ENCODE measurements around the gene LYRM4.

The LYRM4 gene

DNA sequence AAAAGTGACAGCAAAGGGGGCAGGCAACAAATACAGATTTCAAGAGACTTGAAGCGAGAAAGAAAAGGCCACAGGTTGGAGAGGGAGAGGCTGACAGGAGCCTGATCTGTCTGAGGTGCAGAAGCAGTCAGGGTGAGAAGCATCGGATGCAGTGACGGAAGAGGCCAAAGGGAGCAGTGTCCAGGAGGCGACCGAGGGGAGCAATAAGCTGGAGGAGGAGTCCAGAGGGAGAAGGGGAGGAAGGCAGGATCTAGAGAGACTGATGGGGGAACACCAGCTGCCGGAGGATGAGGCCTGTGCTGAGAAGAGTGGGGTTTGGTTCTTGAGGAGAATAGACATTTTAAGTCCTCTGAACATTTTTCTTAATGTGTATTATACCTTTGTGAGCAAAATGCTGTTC, 24.3 kb upstream of the LYRM4 start:
- DNase-seq (ENCODE audit: low read depth), result no peak
- no peak overlapping the region for H3K4me3 ChIP-seq (ENCODE audit: low read depth, low read length)

DNA sequence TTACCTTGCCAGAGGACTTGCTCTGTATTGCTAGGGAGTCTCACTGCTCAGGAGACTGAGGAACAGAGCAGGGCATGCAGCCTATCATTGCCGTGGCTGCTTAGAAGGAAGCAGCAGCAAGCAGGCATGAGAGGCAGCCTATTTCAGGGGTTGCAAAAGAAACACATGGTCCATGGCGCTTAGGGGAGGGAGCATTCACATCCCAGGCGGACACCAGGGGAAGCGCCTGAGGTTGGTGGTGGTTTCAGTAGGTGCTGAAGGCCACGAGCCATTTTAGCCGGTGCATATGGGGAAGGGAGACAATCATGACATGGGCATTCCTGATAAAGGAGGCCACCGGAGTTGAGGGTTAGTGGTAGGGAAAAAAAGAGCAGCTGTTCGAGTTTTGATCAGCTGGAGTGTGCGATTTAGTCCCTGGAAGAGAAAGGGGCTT, 21.5 kb upstream of the LYRM4 start:
- H3K4me3 ChIP-seq (ENCODE audit: low read depth, low read length), result no peak overlapping the region
- no peak for DNase-seq (ENCODE audit: low read depth)

DNA sequence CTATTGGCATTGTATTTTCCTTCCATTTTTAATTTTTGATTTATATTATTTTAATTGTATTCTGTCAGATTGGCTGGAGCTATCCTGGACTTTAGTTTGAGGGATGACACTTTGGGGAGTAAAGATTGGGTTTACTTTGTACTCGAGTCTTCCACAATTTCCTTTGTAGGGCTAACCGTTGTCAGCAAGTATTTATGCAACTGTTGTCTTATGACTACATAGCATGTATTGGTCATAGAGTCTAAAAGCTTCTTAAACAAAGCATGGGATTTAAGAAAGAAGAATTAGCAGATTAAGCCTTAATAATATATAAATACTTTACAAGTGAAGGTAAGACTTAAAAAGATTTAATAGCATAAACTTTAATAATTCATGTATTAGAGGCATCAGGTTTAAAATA, 20.2 kb upstream of the LYRM4 start:
- no peak for DNase-seq (ENCODE audit: low read depth)

DNA sequence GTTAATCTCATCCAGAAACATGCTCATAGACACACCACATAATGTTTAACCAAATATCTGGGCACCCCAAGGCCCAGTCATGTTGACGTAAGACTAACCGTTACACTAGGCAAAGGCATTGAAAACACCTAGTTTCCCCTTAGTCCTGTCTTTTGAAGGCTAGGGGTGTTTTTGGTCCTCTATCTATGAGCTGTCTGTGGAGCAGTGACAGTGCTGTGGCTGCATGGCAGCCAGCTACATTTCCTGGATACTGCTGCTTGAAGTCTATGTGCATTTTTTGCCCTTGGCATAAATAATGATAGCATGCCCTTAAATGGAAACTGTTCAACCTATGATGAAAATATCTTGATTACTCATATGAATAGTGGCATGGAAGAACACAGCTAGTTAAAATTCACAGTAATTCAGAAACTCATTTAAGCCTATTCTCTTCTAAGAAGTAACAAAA, 19.2 kb upstream of the LYRM4 start:
- DNase-seq (ENCODE audit: low read depth), result no peak
- no peak overlapping the region for H3K4me3 ChIP-seq (ENCODE audit: low read depth, low read length)

More for the DNA sequence above, 20.2 kb upstream of the LYRM4 start:
- H3K4me3 ChIP-seq (ENCODE audit: low read depth, low read length), result no peak overlapping the region

DNA sequence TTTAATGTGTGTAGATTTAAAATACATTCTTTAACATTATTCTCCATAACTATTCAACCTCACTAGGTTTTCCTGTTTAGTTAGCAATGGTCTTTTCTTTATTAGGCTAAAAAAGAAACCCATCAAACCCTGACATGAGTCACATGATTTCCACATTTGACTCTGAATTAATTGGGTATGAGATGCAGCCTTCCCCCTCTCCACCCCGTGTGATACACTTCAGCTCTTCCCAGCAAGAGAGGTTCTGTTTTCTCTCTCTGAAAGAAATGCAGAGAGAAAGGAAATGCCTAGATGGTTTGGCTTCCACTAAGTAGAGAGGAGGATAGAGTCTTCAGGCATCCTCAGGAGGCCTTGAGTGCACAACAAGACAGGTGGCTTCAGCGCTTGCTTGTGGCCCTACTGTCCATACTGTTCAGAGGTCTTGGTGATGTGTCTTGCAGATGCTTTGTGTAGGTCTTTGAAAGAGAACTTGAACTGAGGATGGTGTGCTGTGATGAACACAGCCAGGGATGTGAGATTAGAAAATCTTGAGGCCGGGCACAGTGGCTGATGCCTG, 17.9 kb upstream of the LYRM4 start:
- no peak overlapping the region for H3K4me3 ChIP-seq (ENCODE audit: low read depth, low read length)
- no peak for DNase-seq (ENCODE audit: low read depth)

DNA sequence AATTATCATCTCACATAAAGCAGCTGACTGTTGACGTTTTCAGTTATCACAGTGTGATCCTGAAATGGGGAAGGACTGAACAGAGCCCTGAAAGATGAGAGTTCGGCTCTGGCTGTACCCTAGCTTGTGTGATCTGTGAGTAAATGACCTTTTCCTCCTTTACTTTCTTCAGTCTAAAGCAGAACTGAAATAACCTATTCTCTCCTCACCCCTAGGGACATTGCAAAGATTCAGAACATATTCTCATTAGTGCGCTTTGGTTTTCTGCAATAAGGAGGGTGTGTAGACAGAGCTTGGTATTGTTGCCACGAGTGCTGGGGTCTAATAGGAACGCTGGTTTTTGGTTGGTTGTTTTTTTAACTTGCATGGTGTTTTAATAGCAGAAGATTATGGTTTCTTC, 17.3 kb upstream of the LYRM4 start:
- DNase-seq (ENCODE audit: low read depth), result no peak
- H3K4me3 ChIP-seq (ENCODE audit: low read depth, low read length), result no peak overlapping the region

DNA sequence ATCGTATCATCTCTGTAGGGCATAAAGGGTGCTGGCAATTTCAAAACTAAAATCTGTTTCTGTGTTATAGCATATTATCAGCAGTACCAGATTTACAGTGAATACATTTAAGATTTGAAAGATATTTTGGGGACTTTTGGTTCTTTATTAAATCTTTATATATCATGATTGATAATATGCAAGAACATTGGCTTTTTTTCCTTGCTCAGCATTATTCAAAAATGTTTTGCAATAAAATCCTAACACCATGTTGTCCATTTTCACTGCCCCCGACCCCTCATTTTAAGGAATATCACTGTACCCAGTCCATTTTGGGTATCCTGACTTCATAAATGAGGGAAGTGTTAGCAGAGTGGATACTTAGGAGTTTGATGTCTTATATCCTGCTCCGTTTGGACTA, 16.8 kb upstream of the LYRM4 start:
- no peak for DNase-seq (ENCODE audit: low read depth)
- H3K4me3 ChIP-seq (ENCODE audit: low read depth, low read length), result no peak overlapping the region

DNA sequence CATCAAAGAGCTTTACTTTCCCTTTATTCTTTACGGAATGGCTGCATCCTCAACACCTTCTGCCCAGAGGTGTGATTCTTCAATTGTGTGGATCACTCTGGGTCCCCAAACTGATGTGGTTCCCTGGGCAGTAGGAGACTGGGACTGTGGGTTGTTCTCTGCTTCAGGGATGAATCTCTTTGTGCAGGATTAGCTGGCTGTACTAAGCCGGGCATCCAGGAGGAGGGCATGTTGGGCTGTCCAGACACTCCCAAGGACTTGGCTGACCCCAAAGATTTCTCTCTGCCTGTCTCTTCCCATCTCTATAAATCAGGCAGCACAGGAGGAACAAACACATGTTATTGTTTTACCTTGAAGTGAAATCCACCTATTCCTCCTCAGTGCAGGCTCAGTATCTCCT, 15.8 kb upstream of the LYRM4 start:
- no peak overlapping the region for H3K4me3 ChIP-seq (ENCODE audit: low read depth, low read length)
- no peak for DNase-seq (ENCODE audit: low read depth)

DNA sequence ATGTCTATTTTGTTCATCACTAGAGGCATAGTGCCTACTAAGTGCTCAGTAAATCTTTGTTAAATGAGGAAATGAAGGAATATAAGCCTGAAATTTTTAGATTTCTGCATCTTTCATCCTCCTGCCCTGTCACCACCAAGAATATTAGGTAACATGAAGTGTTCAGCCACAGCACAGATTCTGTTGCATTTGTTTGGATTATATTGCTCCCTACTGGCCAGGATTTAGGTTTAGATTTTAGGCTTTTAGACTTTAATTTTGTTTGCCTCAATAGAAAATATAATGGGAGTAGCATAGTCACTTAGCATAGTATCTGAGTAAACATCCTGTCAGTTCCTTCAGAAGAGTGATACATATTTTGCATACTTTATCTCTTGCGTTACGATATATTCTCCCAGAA, 14.7 kb upstream of the LYRM4 start:
- no peak for DNase-seq (ENCODE audit: low read depth)

DNA sequence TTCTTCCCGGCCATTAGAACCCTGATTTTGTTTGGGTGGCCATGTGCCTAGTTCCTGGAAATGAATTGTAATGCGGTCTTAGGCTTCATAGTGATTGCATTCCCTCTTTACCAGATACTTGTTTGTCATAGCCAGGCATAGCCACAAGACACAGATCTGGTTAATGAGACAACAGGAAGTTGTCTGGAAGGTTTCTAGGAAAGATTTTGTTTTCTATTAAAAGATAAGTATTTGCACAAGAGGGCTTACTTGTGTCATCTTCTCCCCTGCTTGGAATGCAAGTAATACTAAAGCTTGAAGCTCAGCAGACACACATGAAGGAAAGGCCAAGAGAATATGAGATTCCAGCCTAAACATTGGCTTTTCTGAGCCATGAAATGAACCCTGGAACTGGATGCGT, 13.5 kb upstream of the LYRM4 start:
- DNase-seq (ENCODE audit: low read depth), result no peak
- H3K4me3 ChIP-seq (ENCODE audit: low read depth, low read length), result no peak overlapping the region

More for the DNA sequence above, 14.7 kb upstream of the LYRM4 start:
- no peak overlapping the region for H3K4me3 ChIP-seq (ENCODE audit: low read depth, low read length)

DNA sequence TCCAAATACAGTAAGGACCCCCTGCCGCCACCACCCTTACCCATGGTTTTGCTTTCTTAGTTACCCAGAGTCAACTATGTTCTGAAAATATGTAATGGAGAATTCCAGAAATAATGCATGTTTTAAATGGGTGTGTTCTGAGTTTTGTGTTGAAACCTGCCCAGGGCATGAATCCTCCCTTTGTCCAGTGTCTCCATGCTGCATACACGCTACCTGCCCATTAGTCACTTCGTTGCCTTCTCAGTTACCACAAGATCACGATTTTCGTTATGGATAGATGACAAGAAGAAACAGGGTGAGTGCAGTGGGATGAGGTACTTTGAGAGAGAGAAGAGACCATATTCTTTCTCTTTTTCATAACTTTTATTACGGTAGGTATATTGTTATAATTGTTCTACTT, 11.2 kb upstream of the LYRM4 start:
- no peak for DNase-seq (ENCODE audit: low read depth)
- H3K4me3 ChIP-seq (ENCODE audit: low read depth, low read length), result no peak overlapping the region

DNA sequence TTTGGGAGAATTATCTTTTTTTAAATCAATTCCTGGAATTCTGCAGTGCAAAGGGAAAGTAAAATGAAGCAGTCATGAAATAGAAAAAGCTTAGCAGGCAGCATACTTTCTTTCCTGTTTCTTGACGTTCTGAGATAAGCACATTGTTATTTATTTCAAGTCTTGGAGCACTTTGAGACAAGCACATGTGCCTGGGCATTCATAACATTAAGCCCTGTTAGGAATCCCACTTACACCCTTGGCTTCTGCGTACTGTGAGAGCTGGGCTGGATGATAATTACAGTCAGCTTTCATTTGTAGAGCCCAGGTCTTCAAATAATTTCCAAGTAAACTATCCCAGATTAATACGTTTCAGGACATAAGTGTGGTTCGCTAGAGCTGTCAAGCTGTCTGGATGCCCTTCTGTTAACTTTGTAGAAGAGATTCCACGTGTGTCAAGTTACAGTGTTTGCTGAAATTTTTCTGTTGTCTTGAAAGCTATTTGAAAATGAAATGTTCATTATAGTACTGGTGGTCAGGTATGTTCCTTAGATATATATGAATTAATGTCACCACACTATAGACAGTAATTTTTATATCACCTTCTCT, 9.4 kb upstream of the LYRM4 start:
- no peak for DNase-seq (ENCODE audit: low read depth)

DNA sequence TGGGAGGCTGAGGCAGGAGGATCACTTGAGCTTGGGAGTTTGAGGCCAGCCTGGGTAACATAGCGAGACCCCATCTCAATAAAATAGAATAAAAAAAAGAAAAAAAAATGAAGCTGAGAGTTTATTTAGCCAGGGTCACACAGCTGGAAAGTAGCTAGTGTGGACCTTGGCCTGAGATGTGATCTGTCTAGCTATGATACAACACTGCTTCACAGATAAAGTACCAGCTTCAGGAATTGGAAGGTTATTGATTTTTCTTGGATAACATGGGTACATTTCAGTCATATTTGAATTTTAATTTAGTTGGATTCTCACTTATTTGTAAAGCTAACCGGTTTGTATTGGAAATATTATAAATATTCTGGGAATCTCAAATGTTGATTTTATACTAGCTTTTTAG, 5.7 kb upstream of the LYRM4 start:
- DNase-seq (ENCODE audit: low read depth), result no peak
- no peak overlapping the region for H3K4me3 ChIP-seq (ENCODE audit: low read depth, low read length)

More for the DNA sequence above, 9.4 kb upstream of the LYRM4 start:
- H3K4me3 ChIP-seq (ENCODE audit: low read depth, low read length), result no peak overlapping the region

DNA sequence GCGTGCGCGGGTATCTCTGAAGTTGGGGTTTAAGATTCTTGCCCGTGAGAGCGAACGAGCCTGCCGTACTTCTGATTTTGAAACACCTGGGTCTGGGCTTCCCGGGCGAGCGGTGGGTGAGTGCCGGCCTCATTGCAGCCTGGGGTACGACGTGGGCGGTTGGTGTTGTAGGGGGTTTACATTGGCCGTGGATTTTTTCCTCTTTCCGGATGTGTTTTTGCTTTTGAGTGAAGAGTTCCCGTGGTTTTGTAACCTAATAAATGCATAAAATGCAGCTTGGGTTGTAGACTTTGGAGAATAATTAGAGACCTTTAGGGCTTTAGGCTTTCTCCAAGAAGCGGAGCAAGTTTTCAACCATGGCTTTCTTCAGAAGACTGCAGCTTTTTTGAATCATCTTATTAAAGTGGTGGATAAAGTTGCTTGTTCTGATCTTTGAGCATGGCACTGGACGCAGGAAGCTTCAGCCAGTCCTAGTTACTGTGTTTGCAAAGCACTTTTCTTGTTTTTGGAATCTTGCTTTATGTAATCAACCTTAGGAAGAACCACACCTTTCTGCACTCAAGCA, 877 bp upstream of the LYRM4 start:
- peak overlapping the region; percentile 80 for H3K4me3 ChIP-seq (ENCODE audit: low read depth, low read length)
- DNase-seq (ENCODE audit: low read depth), result no peak

DNA sequence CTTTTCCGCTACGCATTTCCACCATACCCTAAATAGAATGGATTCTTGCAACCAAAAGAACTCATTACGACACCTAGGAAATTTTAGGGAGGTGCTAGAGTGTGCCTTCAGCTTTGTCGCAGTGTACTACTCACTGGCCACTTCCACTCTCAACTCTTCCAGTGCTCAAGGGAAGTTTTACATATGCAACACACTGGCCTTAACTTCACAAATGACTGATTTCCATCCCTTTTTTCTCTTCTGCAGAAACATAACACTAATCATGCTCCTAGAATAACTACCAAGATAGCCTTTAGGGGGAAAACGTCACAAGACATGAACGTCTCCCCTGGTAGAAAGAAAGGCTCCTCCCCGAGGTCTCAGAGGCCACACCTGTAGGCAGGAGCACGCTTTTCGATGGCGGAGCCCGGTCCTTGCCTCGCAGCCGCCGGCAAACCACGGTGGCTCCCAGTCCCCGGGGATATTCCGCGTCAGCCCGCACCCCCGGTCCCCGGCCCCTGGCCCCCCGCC, 584 bp downstream of the LYRM4 start:
- peak overlapping the region; percentile 80 for H3K4me3 ChIP-seq (ENCODE audit: low read depth, low read length)
- no peak for DNase-seq (ENCODE audit: low read depth)

DNA sequence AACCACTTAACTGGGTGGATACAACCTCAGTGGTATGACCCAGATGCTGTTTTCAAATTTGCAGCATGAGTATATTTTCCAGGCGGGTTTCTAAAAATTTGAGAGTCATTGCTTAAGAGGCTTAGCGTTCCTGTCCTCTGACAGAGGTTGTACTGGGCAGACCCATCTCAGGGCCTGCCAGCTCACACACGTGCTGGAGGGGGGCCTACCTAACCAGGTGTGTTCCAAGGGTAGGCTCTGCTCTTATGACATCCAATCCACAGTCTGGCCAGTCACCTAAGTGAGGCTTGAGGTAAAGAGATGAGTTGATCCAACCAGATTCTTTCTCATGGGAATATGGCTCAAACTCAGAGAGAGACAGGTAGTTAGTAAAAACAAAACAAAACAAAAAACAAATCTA, 1.3 kb downstream of the LYRM4 start:
- peak overlapping the region; percentile 80 for H3K4me3 ChIP-seq (ENCODE audit: low read depth, low read length)
- DNase-seq (ENCODE audit: low read depth), result no peak

DNA sequence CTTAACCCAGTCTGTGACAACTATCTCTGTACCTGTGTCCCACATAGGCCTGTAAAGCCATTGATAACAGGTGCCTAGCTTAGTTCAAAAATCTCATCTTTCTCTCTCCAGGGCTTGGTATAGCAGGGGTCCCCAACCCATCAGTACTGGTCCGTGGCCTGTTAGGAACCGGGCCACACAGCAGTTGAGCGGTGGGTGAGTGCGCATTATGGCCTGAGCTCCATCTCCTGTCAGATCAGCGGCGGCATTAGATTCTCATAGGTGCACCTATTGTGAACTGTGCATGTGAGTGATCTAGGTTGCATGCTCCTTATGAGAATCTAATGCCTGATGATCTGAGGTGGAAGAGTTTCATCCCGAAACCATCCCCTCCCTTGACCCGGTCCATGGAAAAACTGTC, 3.4 kb downstream of the LYRM4 start:
- DNase-seq (ENCODE audit: low read depth), result no peak
- H3K4me3 ChIP-seq (ENCODE audit: low read depth, low read length), result no peak overlapping the region

DNA sequence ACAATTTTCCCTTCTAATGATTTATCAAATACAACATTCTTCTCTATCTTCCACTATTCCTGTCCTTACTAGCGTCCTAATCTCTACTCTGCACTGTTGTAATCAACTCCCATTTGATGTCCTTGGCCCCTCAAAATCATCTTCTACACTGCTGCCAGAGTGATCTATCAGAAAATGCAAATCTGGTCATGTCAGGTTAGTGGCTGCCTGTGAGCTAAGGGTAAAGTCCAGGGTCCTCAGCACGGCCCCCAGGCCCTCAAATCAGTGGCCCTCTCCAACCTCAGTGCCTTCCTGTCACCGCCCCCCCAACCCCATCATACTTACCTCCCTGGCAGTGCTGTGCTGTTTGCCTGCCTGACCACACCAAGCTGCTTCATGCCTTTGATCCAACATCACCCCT, 3.8 kb downstream of the LYRM4 start:
- no peak overlapping the region for H3K4me3 ChIP-seq (ENCODE audit: low read depth, low read length)
- no peak for DNase-seq (ENCODE audit: low read depth)

DNA sequence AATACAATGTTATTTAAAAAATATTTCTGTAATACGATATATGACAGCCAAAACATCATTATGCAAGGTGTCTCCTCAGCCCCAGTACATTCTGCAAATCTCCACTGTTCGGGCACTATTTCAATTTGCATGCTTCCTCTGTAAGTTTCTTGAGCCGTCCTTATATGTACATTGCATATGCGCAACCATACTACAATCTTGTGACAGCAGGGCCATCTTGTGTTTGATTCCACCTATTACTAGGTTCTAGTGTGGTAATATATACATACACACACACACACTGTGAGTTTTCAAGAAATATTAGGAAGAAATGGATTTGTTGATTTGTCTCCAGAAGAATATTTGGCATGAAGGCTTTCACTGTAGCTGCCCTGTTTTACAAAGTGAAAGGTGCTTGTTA, 9.8 kb downstream of the LYRM4 start:
- H3K4me3 ChIP-seq (ENCODE audit: low read depth, low read length), result no peak overlapping the region
- DNase-seq (ENCODE audit: low read depth), result no peak

DNA sequence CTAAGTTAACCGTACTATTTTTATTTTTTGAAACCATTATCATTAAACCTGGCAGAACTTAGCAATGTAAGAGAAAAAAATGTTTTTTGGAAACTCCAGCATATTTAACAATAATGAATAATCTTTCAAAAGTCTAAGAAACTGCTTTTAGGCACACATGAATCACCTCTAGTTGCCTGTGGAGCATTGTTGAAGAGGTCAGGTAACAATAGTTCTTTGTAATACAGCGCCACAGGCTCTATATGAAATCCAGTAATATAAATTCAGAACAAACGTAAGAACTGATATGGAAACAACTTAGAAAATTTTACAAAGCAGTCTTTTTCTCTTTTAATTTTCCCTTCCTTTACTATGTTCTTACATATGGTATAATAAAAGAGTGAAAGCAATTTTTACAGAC, 10.3 kb downstream of the LYRM4 start:
- H3K4me3 ChIP-seq (ENCODE audit: low read depth, low read length), result no peak overlapping the region
- DNase-seq (ENCODE audit: low read depth), result no peak

DNA sequence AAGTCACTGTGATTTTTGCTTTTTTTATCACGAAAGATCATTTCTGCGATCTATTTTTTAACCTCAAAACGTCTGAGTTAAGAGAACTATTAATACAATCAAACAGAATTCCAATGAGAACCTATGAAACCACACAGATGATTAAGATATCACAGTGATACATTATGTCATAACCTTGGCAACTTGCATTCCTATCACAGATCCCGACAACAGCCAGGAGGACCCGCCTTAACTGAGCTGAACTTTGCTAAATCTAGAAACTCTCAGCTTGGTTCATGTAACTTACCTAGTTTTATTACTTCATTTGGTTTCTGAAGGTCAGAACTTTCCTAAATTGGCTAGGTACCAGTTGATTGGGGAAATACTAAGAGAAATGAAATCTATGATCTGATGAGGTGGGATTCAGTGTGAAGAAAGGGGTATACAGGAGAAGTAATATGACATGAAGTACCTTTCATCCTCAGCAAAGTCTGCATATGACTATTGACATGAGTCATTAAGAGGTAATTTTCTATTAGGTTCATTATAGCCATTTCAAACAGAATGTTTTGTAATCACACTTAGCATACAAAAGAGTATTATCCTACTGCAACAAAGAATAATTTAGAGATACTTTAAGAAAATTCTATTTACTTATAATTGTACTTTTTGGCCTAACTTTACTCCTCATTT, 11.2 kb downstream of the LYRM4 start:
- no peak overlapping the region for H3K4me3 ChIP-seq (ENCODE audit: low read depth, low read length)
- no peak for DNase-seq (ENCODE audit: low read depth)
